Testis (tissue), 2 donors: Measurements from ENCODE around the gene MOV10L1.

Experiments used
- CTCF ChIP-seq, 3 experiments: fragments of 450-650 bp in 2 of 3; fragments of 200-600 bp in 1 of 3; sonication (generic) in 1 of 3; IDR thresholded peaks; one replicate each; pipeline ENCODE4 v1.5.1; 2016 to 2019; ENCODE audit warnings: antibody characterized with exemption in 3 of 3, mild to moderate bottlenecking in 2 of 3, moderate library complexity in 1 of 3
- POLR2A ChIP-seq: fragments of 450-650 bp; IDR thresholded peaks from one replicate; pipeline ENCODE4 v1.6.1; 2017; ENCODE audit warnings: antibody characterized with exemption, mild to moderate bottlenecking, moderate library complexity

GRCh38 chr22:50082197-50082715, 7.5 kb upstream of the MOV10L1 start:
- no peak for TF ChIP-seq CTCF (IDR thresholded peaks at IDR 0.05)
- TF ChIP-seq POLR2A = no peak
